IMR-90 (cell line): ENCODE results near the gene POLR3A. TPM values are rescaled to one million over a fixed set of nuclear protein-coding genes. Genes with fewer than 3 reads are reported as not detected.

Experiments used
- ATAC-seq: fragments of 200-7000 bp; cut with Tn5 transposase; 2 replicates; pipeline ENCODE4 v1.9.1; 2020; ENCODE audit warnings: low read depth, mild to moderate bottlenecking, moderate library complexity
- BruUV-seq: library from RNA; stranded (reverse); fragments of 400-500 nt; replicated peaks from 2 replicates; lab custom pipeline; 2021; lab: Mats Ljungman, UMichigan
- CTCF ChIA-PET: fragments of 300-600 bp; formaldehyde crosslinking; extraction: SDS; loops from one replicate; lab custom pipeline; 2021; ENCODE audit warnings: antibody characterized with exemption; lab: Yijun Ruan, JAX
- POLR2A ChIA-PET: fragments of 300-600 bp; sonication (Branson Sonifier 250); formaldehyde crosslinking; loops from one replicate; lab custom pipeline; 2022; ENCODE audit warnings: antibody characterized with exemption; ENCODE audit not compliant: unreplicated experiment; lab: Charles Lee
- DNase-seq: peaks from one replicate; pipeline ENCODE4 v3.0.0; 2013
- H2AFZ ChIP-seq: replicated peaks from 2 replicates; pipeline ENCODE3; 2013; ENCODE audit warnings: low read length, mild to moderate bottlenecking; ENCODE audit not compliant: poor library complexity
- H2AK5ac ChIP-seq: 2 replicates; pipeline ENCODE4 v1.6.1; 2013; ENCODE audit warnings: low read depth, low read length, inconsistent platforms
- H2AK9ac ChIP-seq: replicated peaks from 2 replicates; pipeline ENCODE3; 2013; ENCODE audit warnings: mild to moderate bottlenecking, low read depth, low read length, moderate library complexity; ENCODE audit not compliant: poor library complexity
- H2BK120ac ChIP-seq: 2 replicates; pipeline ENCODE4 v1.6.1; 2013; ENCODE audit warnings: low read depth, low read length, inconsistent platforms
- H2BK15ac ChIP-seq: 3 replicates; pipeline ENCODE4 v1.6.1; 2013; ENCODE audit warnings: low read depth, low read length, inconsistent platforms
- H2BK20ac ChIP-seq: 2 replicates; pipeline ENCODE4 v1.6.1; 2013; ENCODE audit warnings: low read depth, mild to moderate bottlenecking, inconsistent platforms, low read length, moderate library complexity
- H2BK5ac ChIP-seq: 2 replicates; pipeline ENCODE4 v1.6.1; 2013; ENCODE audit warnings: mild to moderate bottlenecking, low read depth, low read length, inconsistent platforms; ENCODE audit not compliant: poor library complexity, severe bottlenecking
- H3K14ac ChIP-seq: replicated peaks from 2 replicates; pipeline ENCODE4 v1.6.1; 2013; ENCODE audit warnings: low read depth, low read length, inconsistent platforms
- H3K18ac ChIP-seq: 2 replicates; pipeline ENCODE4 v1.6.1; 2013; ENCODE audit warnings: low read depth, low read length, control low read depth
- H3K23ac ChIP-seq: 2 replicates; pipeline ENCODE4 v1.6.1; 2013; ENCODE audit warnings: low read depth, low read length, inconsistent platforms
- H3K27ac ChIP-seq: 2 replicates; pipeline ENCODE4 v1.5.1; 2013; ENCODE audit warnings: mild to moderate bottlenecking, control low read depth, low read length; ENCODE audit not compliant: insufficient read depth
- H3K27me3 ChIP-seq: 2 replicates; pipeline ENCODE4 v1.6.1; 2013; ENCODE audit warnings: low read length; ENCODE audit not compliant: control insufficient read depth, insufficient read depth
- H3K36me3 ChIP-seq: 2 replicates; pipeline ENCODE4 v1.6.1; 2013; ENCODE audit warnings: low read length, mixed read lengths; ENCODE audit not compliant: control insufficient read depth, insufficient read depth
- H3K4ac ChIP-seq: 2 replicates; pipeline ENCODE4 v1.6.1; 2013; ENCODE audit warnings: low read depth, low read length, inconsistent platforms
- H3K4me1 ChIP-seq: 2 replicates; pipeline ENCODE4 v1.6.1; 2013; ENCODE audit warnings: low read length, mixed read lengths; ENCODE audit not compliant: control insufficient read depth, insufficient read depth
- H3K4me2 ChIP-seq: 2 replicates; pipeline ENCODE4 v1.6.1; 2013; ENCODE audit warnings: low read depth, mild to moderate bottlenecking, control low read depth, low read length, moderate library complexity
- H3K4me3 ChIP-seq: 2 replicates; pipeline ENCODE4 v1.5.1; 2013; ENCODE audit warnings: low read depth, mild to moderate bottlenecking, control low read depth, low read length, moderate library complexity; ENCODE audit not compliant: insufficient read depth
- H3K56ac ChIP-seq: 2 replicates; pipeline ENCODE4 v1.6.1; 2013; ENCODE audit warnings: low read length, inconsistent platforms; ENCODE audit not compliant: insufficient read depth; ENCODE audit errors: extremely low read depth
- H3K79me1 ChIP-seq, 2 experiments: 2 replicates each; pipeline ENCODE4 v1.6.1; 2013; ENCODE audit warnings: low read length in 2 of 2, inconsistent platforms in 1 of 2, low read depth in 1 of 2
- H3K9ac ChIP-seq: 2 replicates; pipeline ENCODE4 v1.6.1; 2013; ENCODE audit warnings: low read depth, low read length, control low read depth
- H3K9me1 ChIP-seq: 2 replicates; pipeline ENCODE4 v1.6.1; 2013; ENCODE audit warnings: low read length, inconsistent platforms; ENCODE audit not compliant: insufficient read depth
- H3K9me3 ChIP-seq: 2 replicates; pipeline ENCODE4 v1.6.1; 2013; ENCODE audit warnings: low read length; ENCODE audit not compliant: control insufficient read depth, insufficient read depth
- H4K20me1 ChIP-seq: 2 replicates; pipeline ENCODE4 v1.6.1; 2013; ENCODE audit warnings: low read length, inconsistent platforms; ENCODE audit not compliant: insufficient read depth
- H4K5ac ChIP-seq: 2 replicates; pipeline ENCODE4 v1.6.1; 2013; ENCODE audit warnings: mild to moderate bottlenecking, low read depth, low read length, control low read depth
- H4K8ac ChIP-seq, 2 experiments: 2 replicates each; pipeline ENCODE4 v1.6.1; 2013; ENCODE audit warnings: low read depth in 2 of 2, low read length in 2 of 2, control low read depth in 1 of 2, inconsistent platforms in 1 of 2
- H4K91ac ChIP-seq: 2 replicates; pipeline ENCODE4 v1.6.1; 2013; ENCODE audit warnings: low read depth, low read length, inconsistent platforms; ENCODE audit not compliant: insufficient read depth
- BHLHE40 ChIP-seq: fragments of 150-350 bp; IDR thresholded peaks from 2 replicates; pipeline ENCODE4 v1.6.1; 2016; ENCODE audit warnings: mild to moderate bottlenecking, low read depth, low read length
- CEBPB ChIP-seq: IDR thresholded peaks from 2 replicates; pipeline ENCODE4 v1.6.1; 2012; ENCODE audit warnings: low read depth, low read length, improper control_type of control experiment
- CHD1 ChIP-seq: IDR thresholded peaks from 2 replicates; pipeline ENCODE4 v1.6.1; 2012; ENCODE audit warnings: low read depth, low read length, improper control_type of control experiment
- ELK1 ChIP-seq: fragments of 150-350 bp; IDR thresholded peaks from 2 replicates; pipeline ENCODE4 v1.6.1; 2016; ENCODE audit warnings: low read depth, mild to moderate bottlenecking, low read length, moderate library complexity, borderline replicate concordance
- FOS ChIP-seq: fragments of 150-350 bp; IDR thresholded peaks from 2 replicates; pipeline ENCODE4 v1.6.1; 2016; ENCODE audit warnings: low read depth, low read length
- MAFK ChIP-seq: IDR thresholded peaks from 2 replicates; pipeline ENCODE4 v1.6.1; 2012; ENCODE audit warnings: low read depth, low read length, improper control_type of control experiment
- MAZ ChIP-seq: IDR thresholded peaks from 2 replicates; pipeline ENCODE4 v1.6.1; 2012; ENCODE audit warnings: low read depth, mild to moderate bottlenecking, low read length, improper control_type of control experiment, moderate library complexity, borderline replicate concordance
- MXI1 ChIP-seq: IDR thresholded peaks from 2 replicates; pipeline ENCODE4 v1.6.1; 2012; ENCODE audit warnings: low read depth, mild to moderate bottlenecking, low read length, moderate library complexity, borderline replicate concordance
- POLR2A ChIP-seq: IDR thresholded peaks from 2 replicates; pipeline ENCODE4 v1.6.1; 2012; ENCODE audit warnings: mild to moderate bottlenecking, low read depth, low read length
- RAD21 ChIP-seq: IDR thresholded peaks from 2 replicates; pipeline ENCODE4 v1.6.1; 2012; ENCODE audit warnings: low read length, improper control_type of control experiment
- RCOR1 ChIP-seq: IDR thresholded peaks from 2 replicates; pipeline ENCODE4 v1.6.1; 2012; ENCODE audit warnings: mild to moderate bottlenecking, low read length, improper control_type of control experiment; ENCODE audit not compliant: insufficient replicate concordance
- RFX5 ChIP-seq: IDR thresholded peaks from 2 replicates; pipeline ENCODE4 v1.8.0; 2012; ENCODE audit warnings: low read depth, mild to moderate bottlenecking, low read length, moderate library complexity
- USF2 ChIP-seq: fragments of 150-350 bp; IDR thresholded peaks from 2 replicates; pipeline ENCODE4 v1.6.1; 2017; ENCODE audit warnings: mild to moderate bottlenecking, antibody characterized with exemption, low read length, low read depth
- WGBS, 2 experiments: methylation state at CpG; one replicate each; pipeline versions ENCODE4 v1.1.5 to v1.1.7; 2013; ENCODE audit warnings: missing lambda C conversion rate in 2 of 2; ENCODE audit not compliant: insufficient read length in 1 of 2; ENCODE audit errors: extremely low coverage in 2 of 2; 5-methylcytosine and 5-hydroxymethylcytosine counted together
- dilution Hi-C: fragments of 300-500 bp; cut with HindIII; formaldehyde crosslinking; loops from one replicate; pipeline ENCODE4 v1.14.3; 2018; ENCODE audit warnings: low sequenced_read_pairs; ENCODE audit not compliant: unreplicated experiment
- in situ Hi-C: fragments of 300-500 bp; cut with MboI; formaldehyde crosslinking; loops from 3 replicates; pipeline ENCODE4 v1.14.3; 2019; ENCODE audit warnings: low sequenced_read_pairs, inconsistent platforms, mixed read lengths
- intact Hi-C: fragments of 100-400 bp; cut with micrococcal nuclease; formaldehyde crosslinking; loops from 2 replicates; pipeline ENCODE4 v1.10.0; 2022
- polyA plus RNA-seq, 3 experiments: library from polyadenylated mRNA; depleted of rRNA; stranded (reverse); fragments of >200 nt; gene quantifications; 2 replicates each; pipeline ENCODE4 v1.2.3, GENCODE V29; 2012; ENCODE audit warnings: low replicate concordance in 1 of 3
- total RNA-seq: library from RNA; depleted of rRNA; stranded (reverse); fragments of >200 nt; gene quantifications from 2 replicates; pipeline ENCODE4 v1.2.3, GENCODE V29; 2012

The POLR3A gene
- total and polyA plus RNA-seq, 2 of the 4 experiments (the other 2 are of a cell fraction) = 11.9 to 24.4 TPM

GRCh38 chr10:77963901-77964300 lies 65.4 kb downstream of the POLR3A start:
- H3K9me1 ChIP-seq = no peaks in the 10 kb centered on the region; the same call in 1 of the 2 replicates
- no peak overlapping the region for H3K9ac ChIP-seq
- dilution Hi-C loops (no loop called here), in situ Hi-C loops (no loop called here), intact Hi-C loops (no loop called here)
- H3K56ac ChIP-seq = no peak overlapping the region
- no peaks in the 10 kb centered on the region for H3K36me3 ChIP-seq
- H2AFZ ChIP-seq = no peak overlapping the region
- H4K8ac ChIP-seq = no peak overlapping the region
- TF ChIP-seq RFX5 (no peak), MXI1 (no peak), MAZ (no peak), FOS (no peak), RCOR1 (no peak), BHLHE40 (no peak), CHD1 (no peak), POLR2A (no peak), MAFK (no peak), USF2 (no peak), RAD21 (no peak), ELK1 (no peak), CEBPB (no peak)
- H3K4ac ChIP-seq = no peak overlapping the region
- H3K4me1 ChIP-seq = peaks cover 1% of the 10 kb centered on the region; the same call in 1 of the 2 replicates
- H2BK5ac ChIP-seq = no peak overlapping the region
- H3K27me3 ChIP-seq = no peaks in the 10 kb centered on the region
- H2BK15ac ChIP-seq = no peak overlapping the region
- H3K4me3 ChIP-seq = no peak overlapping the region
- ChIA-PET POLR2A (no interaction called here), CTCF (no interaction called here)
- no peak overlapping the region for H3K23ac ChIP-seq
- no peak overlapping the region for H3K14ac ChIP-seq
- H3K9me3 ChIP-seq = peaks cover 3% of the 10 kb centered on the region
- DNase-seq (no peak), ATAC-seq (no peak)
- H3K18ac ChIP-seq = no peak overlapping the region
- no peak overlapping the region for H3K27ac ChIP-seq
- H2BK20ac ChIP-seq = no peak overlapping the region
- no peaks in the 10 kb centered on the region for H4K20me1 ChIP-seq
- BruUV-seq = no TSS peak
- no peak overlapping the region for H4K91ac ChIP-seq
- WGBS, 2 experiments = 91% methylated on average over 4 of the region's 7 CpGs; no CpG with 5 or more reads in 1 of the 2 experiments
- no peak overlapping the region for H2BK120ac ChIP-seq
- no peak overlapping the region for H4K5ac ChIP-seq
- H2AK5ac ChIP-seq = no peak overlapping the region
- 0 out of 4 replicates have a peak, but pooled peaks cover 0 to 2% of the 10 kb centered on the region in 2 experiments for H3K79me1 ChIP-seq
- no peak overlapping the region for H2AK9ac ChIP-seq
- no peak overlapping the region for H3K4me2 ChIP-seq
